ENCODE data around the gene HTR1D.
"Not testable (repeated sequence)": the region's sequence is repeated elsewhere in the genome, so short reads cannot be mapped to it uniquely, and the experiment has no call there.

HTR1D gene

GRCh38 chr1:23217421-23218115 lies at the start of gene HTR1D:
TSS of gene HTR1D (minus strand) at chr1:23217502. CDS start at chr1:23194219, 23,283 bp downstream.
- FAIRE-seq: no peak

- no peak for FAIRE-seq
These were observed 46.1 kb upstream of the HTR1D start for GRCh38 chr1:23263380-23263887.

- FAIRE-seq: not testable (repeated sequence)
These were observed 40.8 kb upstream of the HTR1D start for GRCh38 chr1:23258082-23258481.

GRCh38 chr1:23257371-23257770 lies 40.1 kb upstream of the HTR1D start:
- FAIRE-seq: not testable (repeated sequence)

- FAIRE-seq: no peak
These were observed 37.3 kb upstream of the HTR1D start for GRCh38 chr1:23254584-23254983.

- FAIRE-seq: no peak
These were observed 34.5 kb upstream of the HTR1D start for GRCh38 chr1:23251812-23252211.

GRCh38 chr1:23249787-23250454 lies 32.6 kb upstream of the HTR1D start:
- FAIRE-seq: no peak

GRCh38 chr1:23247276-23247675 lies 30.0 kb upstream of the HTR1D start:
- no peak for FAIRE-seq

- FAIRE-seq: no peak
These were observed 29.0 kb upstream of the HTR1D start for GRCh38 chr1:23246274-23246673.

- no peak for FAIRE-seq
These were observed 27.0 kb upstream of the HTR1D start for GRCh38 chr1:23244256-23244761.

- FAIRE-seq: no peak
These were observed 25.1 kb upstream of the HTR1D start for GRCh38 chr1:23242414-23242813.

GRCh38 chr1:23239638-23240295 lies 22.5 kb upstream of the HTR1D start:
- no peak for FAIRE-seq

- no peak for FAIRE-seq
These were observed 21.3 kb upstream of the HTR1D start for GRCh38 chr1:23238565-23238964.

- FAIRE-seq: no peak
These were observed 20.2 kb upstream of the HTR1D start for GRCh38 chr1:23237508-23237907.

- no peak for FAIRE-seq
These were observed 10.5 kb upstream of the HTR1D start for GRCh38 chr1:23227806-23228205.

GRCh38 chr1:23224739-23225648 lies 7.7 kb upstream of the HTR1D start:
- FAIRE-seq: no peak

- FAIRE-seq: not testable (repeated sequence)
These were observed 6.7 kb upstream of the HTR1D start for GRCh38 chr1:23223963-23224362.

GRCh38 chr1:23223490-23223951 lies 6.2 kb upstream of the HTR1D start:
- FAIRE-seq: not testable (repeated sequence)

- FAIRE-seq: no peak
These were observed 5.4 kb upstream of the HTR1D start for GRCh38 chr1:23222742-23223141.

GRCh38 chr1:23222331-23222730 lies 5.0 kb upstream of the HTR1D start:
- no peak for FAIRE-seq

GRCh38 chr1:23221107-23221506 lies 3.8 kb upstream of the HTR1D start:
- no peak for FAIRE-seq

GRCh38 chr1:23216771-23217420 lies 406 bp downstream of the HTR1D start:
- FAIRE-seq: no peak
